ENCODE measurements around the gene SEC22B.
"Not testable (repeated sequence)": the region's sequence is repeated elsewhere in the genome, so short reads cannot be mapped to it uniquely, and the experiment has no call there.

The SEC22B gene

DNA sequence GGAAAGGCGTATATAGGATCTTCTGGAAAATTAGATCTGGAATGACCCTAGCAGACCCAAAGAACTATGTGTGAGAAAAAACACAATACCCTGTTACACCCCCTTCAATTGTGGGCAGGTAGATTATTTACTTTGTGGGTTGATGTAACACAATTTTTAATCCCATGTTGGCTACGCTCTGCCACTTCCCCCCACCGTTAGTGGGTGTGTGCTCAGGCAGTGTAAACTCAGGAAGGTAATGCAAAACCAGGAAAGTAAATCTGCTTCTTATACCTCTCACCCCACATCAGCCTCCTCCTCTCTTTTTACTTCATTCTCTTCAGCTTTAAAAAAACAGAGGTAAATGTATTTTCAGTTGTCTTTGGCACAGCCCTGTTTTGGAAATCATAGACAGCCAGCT lies 63.2 kb downstream of the SEC22B start:
- DNase-seq (ENCODE audit: low spot score): not testable (repeated sequence)

- not testable (repeated sequence) for DNase-seq (ENCODE audit: low spot score)
Measured at GRCh38 chr1:120112212-120112611, 64.1 kb downstream of the SEC22B start.

DNA sequence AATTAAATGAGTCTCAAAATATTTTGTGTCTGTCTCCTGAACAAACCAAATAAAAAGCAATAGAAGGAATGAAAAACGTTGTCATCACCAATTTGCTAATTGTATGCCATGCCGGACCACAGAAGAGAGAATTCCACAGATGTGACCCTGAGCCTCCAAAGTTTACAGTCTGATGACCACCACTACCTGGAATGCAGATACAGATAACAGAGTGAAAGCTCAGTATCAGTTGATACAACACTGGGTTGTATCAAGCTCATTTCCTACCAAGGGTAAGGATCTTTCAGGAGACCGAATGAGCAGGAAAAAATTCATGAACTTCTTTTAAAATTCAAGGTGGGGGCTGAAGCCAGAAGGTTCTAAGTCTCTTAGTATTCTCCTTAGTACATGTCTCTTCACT lies 64.5 kb downstream of the SEC22B start:
- DNase-seq (ENCODE audit: low spot score): not testable (repeated sequence)

GRCh38 chr1:120111008-120111407 lies 65.3 kb downstream of the SEC22B start:
- DNase-seq (ENCODE audit: low spot score): not testable (repeated sequence)

DNA sequence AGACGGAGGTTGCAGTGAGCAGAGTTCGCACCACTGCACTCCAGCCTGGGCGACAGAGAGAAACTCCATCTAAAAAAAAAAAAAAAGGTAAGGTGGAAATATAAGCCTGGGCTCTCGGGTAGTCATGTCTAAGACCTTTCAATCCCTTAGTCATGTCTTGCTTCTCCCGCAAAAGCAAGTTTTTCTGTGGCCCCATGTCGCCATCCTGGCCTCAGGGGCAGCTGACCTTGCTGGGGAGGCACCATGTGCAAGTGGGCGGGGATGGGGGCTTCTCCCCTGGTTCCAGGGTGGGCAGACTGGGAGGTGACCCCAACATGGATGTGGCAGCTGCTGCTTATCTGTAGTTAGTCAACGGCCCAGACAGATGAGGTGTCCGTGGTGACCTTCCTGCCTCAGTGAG lies 66.7 kb downstream of the SEC22B start:
- DNase-seq (ENCODE audit: low spot score): not testable (repeated sequence)

DNA sequence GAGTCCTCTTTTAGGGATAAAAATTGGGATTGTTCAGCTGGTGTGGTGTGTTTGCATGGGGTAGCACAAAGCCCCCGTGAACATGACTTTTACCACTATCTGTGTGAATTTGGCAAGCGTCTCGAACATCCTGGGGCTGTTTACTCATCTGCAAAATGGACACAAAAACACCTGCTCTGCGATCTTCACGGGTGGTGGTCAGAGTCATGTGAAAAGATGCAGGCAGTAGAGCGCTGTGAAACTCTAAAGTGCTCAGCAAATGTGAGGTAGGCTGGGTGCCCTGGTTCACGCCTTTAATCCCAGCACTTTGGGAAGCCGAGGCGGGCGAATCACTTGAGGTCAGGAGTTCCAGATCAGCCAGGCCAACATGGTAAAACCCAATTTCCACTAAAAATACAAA lies 67.1 kb downstream of the SEC22B start:
- DNase-seq (ENCODE audit: low spot score): not testable (repeated sequence)

- not testable (repeated sequence) for DNase-seq (ENCODE audit: low spot score)
Measured at GRCh38 chr1:120105288-120105687, 71.0 kb downstream of the SEC22B start.

GRCh38 chr1:120103768-120104167 lies 72.6 kb downstream of the SEC22B start:
- DNase-seq (ENCODE audit: low spot score): not testable (repeated sequence)

GRCh38 chr1:120101593-120101992 lies 74.7 kb downstream of the SEC22B start:
- not testable (repeated sequence) for DNase-seq (ENCODE audit: low spot score)

Data from putamen (tissue), 1 donor.